GM21786 (cell line): ENCODE data around the gene NRG2.

Experiments
- ATAC-seq: cut with Tn5 transposase; IDR thresholded peaks from one replicate; pipeline ENCODE4 v1.9.1; 2021; ENCODE audit not compliant: unreplicated experiment

NRG2 gene

DNA sequence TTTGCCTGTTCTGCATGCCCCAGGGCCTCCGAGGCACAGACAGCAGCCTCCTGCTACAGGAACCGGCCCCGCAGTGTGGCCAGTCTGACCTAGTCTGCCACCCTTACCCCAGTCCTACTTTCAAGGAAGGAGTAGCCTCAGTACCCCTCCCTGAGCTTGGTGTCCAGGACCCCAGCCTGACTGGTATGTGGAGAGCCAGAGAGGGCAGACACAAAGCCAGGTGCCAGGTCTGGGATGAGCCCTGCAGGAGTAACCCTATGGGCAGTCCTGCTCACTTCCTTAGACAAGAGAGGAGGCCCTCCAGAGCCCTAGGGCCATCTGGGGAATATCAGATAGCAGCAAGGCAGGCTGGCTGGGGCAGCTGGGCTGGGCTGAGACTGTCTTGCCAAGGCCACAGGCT, 67.8 kb downstream of the NRG2 start:
- ATAC-seq, result no peak

GRCh38 chr5:139974661-139975060, 68.4 kb downstream of the NRG2 start:
- no peak for ATAC-seq

DNA sequence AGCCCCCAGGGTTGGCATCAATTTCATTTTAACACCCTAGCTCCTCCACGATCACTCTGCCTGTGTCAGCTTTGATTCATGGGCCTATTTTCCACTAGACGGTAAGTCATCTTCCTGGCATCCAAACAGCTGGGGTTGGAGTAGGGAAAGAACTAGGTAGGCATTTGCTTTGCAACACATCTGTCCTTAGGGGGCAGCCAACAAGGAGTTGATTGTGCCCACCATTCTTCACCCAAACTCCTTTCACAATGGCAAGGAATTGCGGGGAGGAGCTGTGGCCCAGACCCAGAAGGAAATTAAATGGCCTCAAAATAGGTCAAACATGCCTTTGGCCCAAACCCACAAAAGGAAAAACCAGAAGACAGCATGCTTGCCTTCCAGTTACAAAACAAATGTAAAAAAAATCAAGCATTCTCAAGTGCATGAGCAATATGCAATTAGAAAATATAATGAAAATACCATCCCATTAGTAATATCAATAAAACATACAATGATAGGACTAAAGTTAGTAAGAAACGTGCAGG, 71.8 kb downstream of the NRG2 start:
- ATAC-seq, result no peak

GRCh38 chr5:139969318-139969717, 73.8 kb downstream of the NRG2 start:
- no peak for ATAC-seq

DNA sequence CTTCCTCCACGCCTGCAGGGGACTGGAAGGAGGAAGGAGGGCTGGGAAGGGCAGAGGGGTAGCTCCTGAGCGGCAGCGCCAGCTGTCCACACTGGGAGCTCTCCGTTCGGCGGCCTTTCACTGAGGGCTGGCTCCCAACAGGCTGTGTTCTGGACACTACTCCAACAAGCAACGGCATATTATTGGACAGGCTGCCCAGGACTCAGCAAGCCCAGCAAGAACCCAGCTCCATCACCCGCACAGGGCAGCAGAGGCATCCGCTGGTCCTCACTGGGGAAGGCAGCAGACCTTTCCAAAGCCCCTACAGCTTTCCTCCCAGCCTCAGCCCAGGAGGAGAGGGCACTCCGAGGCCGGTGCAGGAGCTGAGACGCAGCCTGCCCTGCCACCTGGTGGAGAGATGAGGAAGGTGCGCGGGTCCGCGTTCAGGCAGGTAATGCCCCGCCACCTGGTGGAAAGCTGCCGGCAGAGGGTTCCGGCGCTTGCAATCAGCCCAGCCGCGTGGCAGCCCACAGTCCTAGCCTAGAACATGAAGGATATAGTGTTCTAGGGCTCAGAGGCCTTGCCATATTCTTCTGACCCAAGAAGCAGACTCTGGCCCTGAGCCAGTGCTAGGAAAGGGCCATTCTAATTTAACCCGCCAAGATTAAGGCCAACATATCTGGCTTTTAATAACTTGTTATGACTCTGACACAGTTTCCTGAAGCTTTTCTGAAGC, 74.4 kb downstream of the NRG2 start:
- ATAC-seq, result peak; percentile 88

- no peak for ATAC-seq
Measured at GRCh38 chr5:139967353-139967752, 75.7 kb downstream of the NRG2 start.

GRCh38 chr5:139966856-139967255, 76.2 kb downstream of the NRG2 start:
- no peak for ATAC-seq

DNA sequence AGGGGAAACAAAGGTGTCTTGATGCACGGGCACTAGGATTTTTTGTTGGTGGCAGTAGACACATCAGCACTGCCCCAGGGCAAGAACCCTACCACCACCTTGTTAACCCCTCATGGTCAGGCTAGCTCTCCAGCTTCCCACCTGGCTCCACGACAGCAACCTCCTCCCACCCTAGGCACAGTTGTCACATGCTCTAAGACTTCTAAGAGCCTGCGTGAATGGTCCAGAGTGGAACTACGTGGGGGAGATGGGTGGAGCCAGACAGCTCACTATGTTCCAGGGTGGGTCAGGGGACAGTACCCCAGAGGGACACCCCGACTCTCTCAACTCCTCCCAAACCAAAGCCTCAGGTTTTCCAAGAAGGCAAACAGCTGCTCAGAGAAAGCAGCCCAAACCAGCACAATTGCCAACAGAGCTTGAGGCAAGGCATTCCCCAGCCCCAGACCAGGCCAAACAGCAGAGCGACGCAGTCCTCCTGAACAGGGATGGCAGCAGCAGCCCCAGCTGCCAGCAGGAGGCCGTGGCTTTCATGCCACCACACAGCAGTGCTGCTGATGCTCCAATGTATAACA, 78.0 kb downstream of the NRG2 start:
- ATAC-seq, result no peak

GRCh38 chr5:139964266-139964993, 78.7 kb downstream of the NRG2 start:
- no peak for ATAC-seq

- no peak for ATAC-seq
Measured at GRCh38 chr5:139962445-139962844, 80.7 kb downstream of the NRG2 start.

GRCh38 chr5:139961435-139962157, 81.5 kb downstream of the NRG2 start:
- peak; percentile 44 for ATAC-seq

- ATAC-seq, result peak; percentile 87
Measured at GRCh38 chr5:139960723-139961383, 82.2 kb downstream of the NRG2 start.

- no peak for ATAC-seq
Measured at GRCh38 chr5:139958432-139959148, 84.5 kb downstream of the NRG2 start.

- ATAC-seq, result no peak
Measured at GRCh38 chr5:139956342-139956741, 86.8 kb downstream of the NRG2 start.

DNA sequence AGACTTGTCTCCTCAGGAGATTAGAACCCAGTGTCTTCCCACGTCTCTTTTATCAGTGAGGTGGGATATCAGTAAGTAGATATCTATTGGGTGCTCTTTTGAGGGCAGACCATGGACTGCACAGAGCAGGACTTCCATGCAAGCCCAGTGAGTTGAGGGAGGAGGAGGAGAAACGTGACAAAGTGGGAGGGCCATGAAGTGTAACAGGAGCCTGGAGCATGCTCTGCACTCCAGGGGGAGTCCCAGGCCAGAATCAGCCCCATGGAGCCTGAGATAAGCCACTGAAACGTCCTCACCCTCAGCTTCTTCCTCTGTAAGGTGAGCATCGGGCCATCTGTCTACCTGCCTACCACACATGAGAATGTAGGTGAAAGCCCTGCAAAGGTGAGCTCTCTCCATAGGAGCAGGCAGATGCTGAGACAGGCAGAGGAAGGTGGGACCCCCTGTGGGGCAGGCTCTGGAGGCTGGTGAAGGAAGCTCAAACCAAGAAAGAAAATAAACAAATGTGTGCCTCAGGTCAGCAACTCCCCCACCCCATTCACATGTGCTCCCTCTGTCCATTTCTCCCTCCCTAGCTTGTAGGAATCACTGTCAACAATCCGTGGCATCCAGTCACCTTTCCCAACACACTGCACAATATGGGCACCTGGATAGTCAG, 87.4 kb downstream of the NRG2 start:
- no peak for ATAC-seq

- peak; percentile 71 for ATAC-seq
Measured at GRCh38 chr5:139955053-139955605, 88.0 kb downstream of the NRG2 start.

- ATAC-seq, result no peak
Measured at GRCh38 chr5:139954462-139954861, 88.6 kb downstream of the NRG2 start.

DNA sequence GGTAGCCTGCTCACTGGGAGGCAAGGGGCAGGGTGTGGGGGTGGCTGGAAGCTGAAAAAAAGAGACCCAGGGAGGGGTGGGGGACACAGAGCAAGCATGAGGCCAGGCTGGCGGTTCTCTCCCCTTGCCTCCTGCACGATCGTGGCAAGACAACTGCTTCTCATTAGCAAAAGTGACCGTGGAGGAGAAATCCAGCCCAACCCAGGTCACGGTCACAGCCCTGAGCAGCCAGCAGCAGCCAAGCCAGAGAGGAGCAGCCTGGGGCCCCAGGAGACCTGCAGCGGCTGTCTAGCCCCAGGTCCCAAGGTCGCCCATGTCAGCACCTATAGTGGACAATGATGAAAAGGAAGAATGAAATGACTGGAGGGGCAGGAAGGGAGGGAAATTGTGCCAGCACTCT, 89.1 kb downstream of the NRG2 start:
- no peak for ATAC-seq

DNA sequence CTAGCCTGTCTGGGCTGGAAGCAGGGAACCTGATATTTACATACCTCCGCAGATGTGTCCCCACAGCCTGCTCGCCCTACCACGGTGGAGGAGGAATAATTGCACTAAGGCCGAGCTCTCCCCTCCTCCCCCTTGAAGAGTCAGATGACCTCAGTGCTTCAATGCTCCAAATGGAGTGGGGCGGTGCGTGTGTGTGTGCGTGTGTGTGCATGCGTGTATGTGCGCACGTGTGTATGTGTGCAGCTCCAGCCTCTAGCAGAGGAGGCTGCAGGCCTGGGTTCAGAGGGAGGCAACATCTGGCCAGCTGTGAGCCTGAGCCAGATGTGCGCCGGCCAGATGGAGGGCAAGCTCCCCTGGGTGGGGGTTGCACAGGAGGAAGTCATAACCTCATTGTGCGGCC, 90.5 kb downstream of the NRG2 start:
- no peak for ATAC-seq
